Heart right ventricle (tissue), 16 donors: ENCODE results near the gene KRT27. TPM values are rescaled to one million over a fixed set of nuclear protein-coding genes. Genes with fewer than 3 reads are reported as not detected.

Experiments used
- ATAC-seq, 8 donors: fragments of 200-7000 bp; cut with Tn5 transposase; one replicate each; pipeline ENCODE4 v1.9.1; 2020; ENCODE audit warnings: mild to moderate bottlenecking in 8 of 8, moderate library complexity in 8 of 8, moderate number of reproducible peaks in 1 of 8
- DNase-seq, 2 donors: peaks; one replicate each; pipeline ENCODE4 v3.0.0-alpha.2; 2020
- H3K27ac ChIP-seq, 10 donors: fragments of 200-600 bp; sonication (generic) in 2 of 10; one replicate each; pipeline versions ENCODE4 v1.5.0 to v1.8.0; 2020 to 2022; ENCODE audit warnings: mild to moderate bottlenecking in 3 of 10
- H3K27me3 ChIP-seq, 7 donors: fragments of 200-600 bp; one replicate each; pipeline ENCODE4 v1.8.0; 2021 to 2022; ENCODE audit warnings: mild to moderate bottlenecking in 2 of 7
- H3K36me3 ChIP-seq, 9 donors: fragments of 200-600 bp; sonication (generic) in 1 of 9; one replicate each; pipeline versions ENCODE4 v1.5.0 to v1.8.0; 2020 to 2022; ENCODE audit warnings: mild to moderate bottlenecking in 2 of 9
- H3K4me1 ChIP-seq, 9 donors: fragments of 200-600 bp; sonication (generic) in 1 of 9; one replicate each; pipeline versions ENCODE4 v1.5.0 to v1.8.0; 2020 to 2022; ENCODE audit warnings: mild to moderate bottlenecking in 4 of 9
- H3K4me3 ChIP-seq, 10 donors: fragments of 200-600 bp; sonication (generic) in 2 of 10; one replicate each; pipeline versions ENCODE4 v1.5.0 to v1.8.0; 2020 to 2022; ENCODE audit warnings: mild to moderate bottlenecking in 7 of 10, moderate library complexity in 2 of 10
- H3K9me3 ChIP-seq, 11 donors: fragments of 200-600 bp in 10 of 11; sonication (generic) in 2 of 11; one replicate each; pipeline versions ENCODE4 v1.5.0 to v1.8.0; 2013 to 2022; ENCODE audit warnings: mild to moderate bottlenecking in 2 of 11, control low read depth in 1 of 11, moderate library complexity in 1 of 11
- WGBS, 2 donors: extraction: QIAGEN DNeasy Blood & Tissue Kit; methylation state at CpG; one replicate each; pipeline ENCODE4 v1.1.7; 2013; ENCODE audit warnings: inconsistent platforms in 1 of 2; 5-methylcytosine and 5-hydroxymethylcytosine counted together
- intact Hi-C, 10 donors: fragments of 100-400 bp; cut with DNase I; formaldehyde crosslinking; loops; one replicate each; pipeline versions ENCODE4 v1.11.1 to v1.14.2; 2022
- polyA plus RNA-seq, 2 donors: library from polyadenylated mRNA; stranded (reverse); fragments of 200-250 nt; gene quantifications; one replicate each; pipeline ENCODE4 v1.2.3, GENCODE V29; 2013
- total RNA-seq, 10 donors: library from RNA; stranded (reverse); fragmentation: NEBNext Ultra II Directional in 3 of 10; extraction: Animal tissue kit (Norgen Biotek cat#: 25700) in 3 of 10; gene quantifications; one replicate each; pipeline versions ENCODE4 v1.2.1 to v1.2.4, GENCODE V29; 2021 to 2023
- TF ChIP-seq, protein P1 (sequence below), 9 donors: fragments of 200-600 bp; sonication (generic) in 2 of 9; IDR thresholded peaks; one replicate each; pipeline versions ENCODE4 v1.5.0 to v1.8.0; 2021 to 2022; ENCODE audit warnings: antibody characterized with exemption in 9 of 9, mild to moderate bottlenecking in 5 of 9, moderate library complexity in 1 of 9
- donor health status: Arrhythmogenic right ventricular cardiomyopathy.
- donor health status: ischemic (EF 13 %, LVEDD 7.1; RV severe dilation, severe dysfunction).
- donor health status: healthy with polysubstance abuse.
- donor health status: DM: no; HTN: yes; CAD: no.
- donor health status: DM: no; HTN: no; CAD: no.
- donor health status: ischemic (EF 25% LVEDD 6.9; RV normal size, moderate dysfunction).
- donor health status: ischemic (EF 25% LVEDD 5.7; RV mildly dilated, moderate dysfunction).
- donor health status: healthy.
- donor health status: DM: yes; HTN: yes; CAD: no.
- donor health status: Ischemic cardiomyopathy.
- donor health status: ischemic (EF 35%, LVEDD 5.7; RV mildly dilated, moderate dysfunction).
- donor health status: nonischemic (EF 11% LVEDD 7.7; RV severe dilation, severe dysfunction).
- donor health status: DM: yes; HTN: yes; CAD: no.
- donor health status: PGD.
- donor health status: ischemic (EF 29% LVEDD 5.4; RV normal size, mild dysfunction).
- donor health status: nonischemic (EF 23%, LVEDD 6.1; RV moderate dilation, normal function).

KRT27 gene
- total and polyA plus RNA-seq, 12 donors, result 0.21 TPM; not detected in 11

DNA sequence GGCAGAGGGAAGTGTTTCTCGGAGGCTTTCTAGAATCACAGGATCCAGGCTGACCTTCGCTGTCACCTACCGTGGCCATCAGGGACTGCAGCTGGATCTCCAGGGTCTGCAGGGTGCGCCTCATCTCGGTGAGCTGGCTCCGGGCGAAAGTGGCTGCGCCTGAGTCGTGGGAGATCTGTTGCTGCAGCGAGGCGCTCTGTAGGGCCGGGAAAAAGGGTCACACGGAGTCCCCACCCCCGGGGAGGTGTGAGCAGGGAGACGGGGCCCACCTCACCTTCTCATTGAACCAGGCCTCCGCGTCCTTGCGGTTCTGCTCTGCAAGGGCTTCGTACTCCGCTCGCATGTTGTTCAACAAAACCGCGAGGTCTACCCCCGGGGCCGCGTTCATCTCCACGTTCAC, 14.5 kb upstream of the KRT27 start:
- Histone ChIP-seq H3K9me3 (no peaks in the 10 kb centered on the region), H3K4me1 (peaks cover 0 to 2% (median 0%) of the 10 kb centered on the region in 9 donors), H3K27ac (no peak overlapping the region), H3K36me3 (no peaks in the 10 kb centered on the region), H3K27me3 (peaks cover 0 to 78% (median 48%) of the 10 kb centered on the region in 7 donors), H3K4me3 (no peak overlapping the region)
- DNase-seq (no peak), ATAC-seq (no peak)
- 69 to 71% methylated on average over 27 of the region's 27 CpGs for WGBS, 2 donors
- intact Hi-C loops, result loop anchor here in 3 of 10 donors (5.0 to 10.0 kb wide), 3 partner anchors 180 to 750 kb away; no protein-coding TSS in a partner anchor
- TF ChIP-seq, protein P1, sequence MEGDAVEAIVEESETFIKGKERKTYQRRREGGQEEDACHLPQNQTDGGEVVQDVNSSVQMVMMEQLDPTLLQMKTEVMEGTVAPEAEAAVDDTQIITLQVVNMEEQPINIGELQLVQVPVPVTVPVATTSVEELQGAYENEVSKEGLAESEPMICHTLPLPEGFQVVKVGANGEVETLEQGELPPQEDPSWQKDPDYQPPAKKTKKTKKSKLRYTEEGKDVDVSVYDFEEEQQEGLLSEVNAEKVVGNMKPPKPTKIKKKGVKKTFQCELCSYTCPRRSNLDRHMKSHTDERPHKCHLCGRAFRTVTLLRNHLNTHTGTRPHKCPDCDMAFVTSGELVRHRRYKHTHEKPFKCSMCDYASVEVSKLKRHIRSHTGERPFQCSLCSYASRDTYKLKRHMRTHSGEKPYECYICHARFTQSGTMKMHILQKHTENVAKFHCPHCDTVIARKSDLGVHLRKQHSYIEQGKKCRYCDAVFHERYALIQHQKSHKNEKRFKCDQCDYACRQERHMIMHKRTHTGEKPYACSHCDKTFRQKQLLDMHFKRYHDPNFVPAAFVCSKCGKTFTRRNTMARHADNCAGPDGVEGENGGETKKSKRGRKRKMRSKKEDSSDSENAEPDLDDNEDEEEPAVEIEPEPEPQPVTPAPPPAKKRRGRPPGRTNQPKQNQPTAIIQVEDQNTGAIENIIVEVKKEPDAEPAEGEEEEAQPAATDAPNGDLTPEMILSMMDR (IDR thresholded peaks at IDR 0.05), result no peak

DNA sequence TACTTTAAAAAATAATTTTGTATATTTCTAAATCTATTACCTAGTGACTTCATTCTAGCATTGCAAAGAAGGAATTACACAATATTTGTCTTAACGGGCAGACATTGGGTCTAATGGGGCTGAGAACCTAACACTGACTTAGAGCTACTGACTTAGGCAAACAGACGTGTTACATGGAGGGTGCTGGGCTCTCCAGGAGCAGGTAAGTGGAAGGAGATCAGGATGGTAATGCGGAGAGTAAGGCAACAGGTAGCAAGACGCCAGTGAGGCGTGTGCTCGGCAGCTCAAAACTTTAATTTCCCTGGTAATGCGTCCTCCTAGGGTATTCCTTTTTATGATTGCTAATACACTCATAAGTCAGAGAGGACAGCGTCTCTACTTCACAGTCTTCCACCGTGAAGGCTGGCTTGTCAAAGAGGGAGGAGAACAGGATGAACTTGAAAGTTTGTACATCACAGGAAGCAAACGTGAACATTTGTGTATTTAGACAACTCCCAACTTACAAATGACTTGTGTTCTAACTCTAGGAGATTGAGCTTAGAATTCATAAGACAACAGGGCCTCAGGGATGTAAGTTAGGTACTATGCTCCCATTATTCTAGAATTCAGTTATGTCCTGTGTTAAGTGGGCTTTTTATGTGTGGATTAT, 12.8 kb upstream of the KRT27 start:
- ATAC-seq, result no peak
- intact Hi-C loops, result loop anchor here in 4 of 10 donors (2.0 to 10.0 kb wide), 4 partner anchors 174 to 752 kb away; no protein-coding TSS in a partner anchor
- DNase-seq, result no peak
- H3K9me3 ChIP-seq, result no peaks in the 10 kb centered on the region
- peaks cover 0 to 6% (median 0%) of the 10 kb centered on the region in 9 donors for H3K4me1 ChIP-seq
- WGBS, 2 donors, result 83% methylated on average over 10 of the region's 10 CpGs
- no peak overlapping the region for H3K4me3 ChIP-seq
- H3K27ac ChIP-seq, result no peak overlapping the region
- no peaks in the 10 kb centered on the region for H3K36me3 ChIP-seq
- TF ChIP-seq, protein P1 (IDR thresholded peaks at IDR 0.05), result no peak
- H3K27me3 ChIP-seq, result peaks cover 0 to 63% (median 36%) of the 10 kb centered on the region in 7 donors

DNA sequence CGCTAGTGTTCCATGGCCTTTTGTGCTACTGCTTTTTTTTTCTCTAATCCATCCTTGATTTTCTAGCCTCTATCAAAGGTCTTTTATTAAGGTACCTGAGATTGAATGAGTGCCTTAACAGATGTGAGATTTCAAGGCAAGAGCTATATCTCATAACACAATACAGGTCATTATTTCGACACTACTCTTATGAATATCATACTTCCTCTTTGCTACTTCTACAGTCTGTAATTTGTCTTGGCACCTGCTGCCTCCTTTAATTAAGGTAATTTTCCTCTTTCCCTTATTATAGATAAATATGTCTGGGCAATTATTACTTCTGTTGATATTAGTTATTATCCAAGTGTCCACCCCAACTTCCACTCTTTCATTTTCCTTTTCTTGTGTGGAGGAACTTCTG, 12.1 kb upstream of the KRT27 start:
- ATAC-seq, result no peak
- Histone ChIP-seq H3K36me3 (no peaks in the 10 kb centered on the region), H3K27me3 (peaks cover 0 to 56% (median 30%) of the 10 kb centered on the region in 7 donors), H3K4me3 (no peak overlapping the region), H3K27ac (no peak overlapping the region), H3K9me3 (no peaks in the 10 kb centered on the region), H3K4me1 (peaks cover 0 to 6% (median 0%) of the 10 kb centered on the region in 9 donors)
- intact Hi-C loops, result loop anchor here in 6 of 10 donors (2.0 to 10.0 kb wide), 4 partner anchors 172 to 180 kb away; no protein-coding TSS in a partner anchor
- DNase-seq, result no peak
- TF ChIP-seq, protein P1 (IDR thresholded peaks at IDR 0.05), result no peak
- 83 to 93% methylated on average over 2 of the region's 2 CpGs for WGBS, 2 donors

DNA sequence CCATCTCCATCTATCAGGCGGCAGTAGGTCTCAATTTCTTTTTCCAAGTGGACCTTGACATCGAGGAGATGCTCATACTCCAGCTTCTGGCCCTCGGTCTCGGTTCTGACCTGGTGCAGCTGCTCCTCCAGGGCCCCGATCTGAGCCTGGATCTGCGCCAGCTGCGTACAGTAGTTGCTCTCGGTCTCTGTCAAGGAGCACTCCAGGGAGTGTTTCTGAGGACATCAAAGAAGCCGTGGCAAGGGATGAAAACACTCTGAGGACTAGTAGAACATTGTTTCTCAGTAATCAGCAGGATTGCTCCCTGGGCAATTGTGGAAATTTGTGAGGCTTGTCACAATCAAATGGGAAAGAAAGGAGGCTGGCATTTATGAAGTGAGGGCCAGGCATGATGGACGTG, 11.5 kb upstream of the KRT27 start:
- ATAC-seq, result no peak
- peaks cover 0 to 53% (median 27%) of the 10 kb centered on the region in 7 donors for H3K27me3 ChIP-seq
- no peak overlapping the region for H3K27ac ChIP-seq
- peaks cover 0 to 6% (median 0%) of the 10 kb centered on the region in 9 donors for H3K4me1 ChIP-seq
- no peak overlapping the region for H3K4me3 ChIP-seq
- DNase-seq, result no peak
- WGBS, 2 donors, result 53 to 59% methylated on average over 10 of the region's 10 CpGs
- intact Hi-C loops, result loop anchor here in 6 of 10 donors (2.0 to 10.0 kb wide), 5 partner anchors 172 to 179 kb away; no protein-coding TSS in a partner anchor
- H3K36me3 ChIP-seq, result no peaks in the 10 kb centered on the region
- TF ChIP-seq, protein P1 (IDR thresholded peaks at IDR 0.05), result no peak
- H3K9me3 ChIP-seq, result no peaks in the 10 kb centered on the region
